T-helper 1 cell treated with Interleukin-12 subunit alpha and Interleukin-12 subunit beta and Interleukin-4 antibody, amounts not matched to agents 30 ng/mL and 1 ng/mL, for 36 hours (primary cell): ENCODE measurements around the gene USP20. TPM values are rescaled to one million over a fixed set of nuclear protein-coding genes. Genes with fewer than 3 reads are reported as not detected.

Source experiments
- intact Hi-C: fragments of 100-400 bp; cut with micrococcal nuclease; formaldehyde crosslinking; loops from one replicate; pipeline ENCODE4 v1.15.1; 2024
- total RNA-seq: library from RNA; stranded (reverse); gene quantifications from 2 replicates; pipeline ENCODE4 v1.2.3, GENCODE V29; 2022

The USP20 gene
- total RNA-seq, 1 donor from 2014 or later = 108 TPM

DNA sequence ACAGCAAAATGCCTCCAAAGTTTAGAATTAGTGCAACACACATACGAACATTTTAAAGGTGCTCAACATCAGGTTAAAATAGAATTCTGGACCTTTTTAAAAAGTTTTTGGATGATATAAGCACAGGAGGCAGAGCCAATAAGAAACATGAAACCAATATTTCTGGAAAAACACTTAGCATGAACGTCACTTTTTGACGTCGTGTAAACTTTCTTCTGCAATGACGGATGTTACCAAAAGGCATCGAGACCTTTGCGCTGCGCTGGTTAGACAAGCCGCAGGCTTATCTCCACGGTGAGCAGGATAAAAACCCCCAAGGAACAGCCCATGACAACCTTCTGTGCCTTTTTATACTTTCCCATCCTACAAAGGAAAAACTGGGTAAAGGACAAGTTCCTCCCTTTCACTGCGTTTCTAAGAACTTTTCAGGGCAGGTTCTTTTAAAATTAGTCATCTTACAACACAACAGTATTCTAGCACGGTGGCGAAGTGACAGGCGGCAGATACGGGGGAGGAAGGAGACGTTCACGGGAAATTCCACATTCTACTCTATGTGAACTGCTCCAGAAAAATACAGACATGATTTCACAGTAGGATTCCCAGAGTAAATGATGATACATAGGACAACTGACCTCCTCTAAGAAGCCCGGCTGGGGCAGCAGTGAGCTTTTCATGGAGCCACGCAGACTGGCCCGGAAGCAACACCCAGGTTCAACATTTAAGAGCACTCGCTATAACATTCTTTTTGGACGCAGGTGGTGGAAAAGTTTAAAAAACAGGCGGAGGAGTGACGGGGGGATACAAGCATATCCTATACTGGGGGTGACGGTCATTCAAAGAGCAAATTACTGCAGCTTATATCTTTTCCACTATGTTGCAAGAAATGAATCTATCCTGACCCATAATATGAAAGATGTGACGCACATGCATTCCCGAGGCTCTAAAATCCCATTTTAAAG, 52.4 kb downstream of the USP20 start:
- intact Hi-C loops = loop anchor here (1.0 to 5.0 kb wide), 7 partner anchors 45 to 475 kb away; no protein-coding TSS in a partner anchor

DNA sequence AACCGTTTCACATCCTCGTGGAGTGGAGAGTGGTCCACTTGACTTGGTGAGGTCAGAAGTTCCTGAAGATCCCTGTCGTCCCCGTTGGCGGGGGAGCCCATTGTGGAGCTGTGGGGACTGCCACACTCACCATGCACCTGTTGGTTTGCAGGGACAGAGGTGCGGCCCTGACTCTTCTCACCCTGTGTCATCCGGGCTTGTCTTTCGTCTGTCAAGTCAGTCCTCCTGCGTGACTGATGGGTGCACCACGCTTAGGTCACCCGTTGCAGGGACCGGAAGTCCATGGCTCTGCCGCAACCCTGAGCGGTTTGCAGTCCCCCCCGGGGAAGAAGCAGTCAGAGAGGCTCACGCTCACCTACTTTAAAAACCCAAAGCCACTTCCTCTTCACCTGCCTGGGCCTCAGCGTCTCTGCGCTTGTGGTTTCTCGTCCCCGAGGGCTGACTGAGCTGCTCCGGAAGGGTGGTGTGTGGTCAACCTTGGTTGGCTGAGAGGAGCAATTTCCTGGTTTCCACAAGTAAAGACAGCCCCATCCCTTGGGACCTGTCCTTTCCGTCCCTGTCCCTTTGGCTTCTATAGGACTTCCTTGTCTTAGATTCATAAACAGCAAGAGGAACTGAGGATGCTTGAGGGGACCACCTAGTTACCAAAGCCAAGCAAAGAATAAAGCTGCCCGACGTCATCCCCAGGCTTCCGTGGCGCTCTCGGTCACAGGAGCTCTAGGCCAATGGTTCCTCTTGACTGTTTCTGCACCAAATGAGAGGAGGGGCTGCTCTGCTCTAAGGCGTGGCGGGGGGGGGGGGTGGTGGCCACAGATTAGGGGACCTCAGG, 53.2 kb downstream of the USP20 start:
- intact Hi-C loops = loop anchor here (1.0 to 5.0 kb wide), 5 partner anchors 44 to 476 kb away; no protein-coding TSS in a partner anchor

DNA sequence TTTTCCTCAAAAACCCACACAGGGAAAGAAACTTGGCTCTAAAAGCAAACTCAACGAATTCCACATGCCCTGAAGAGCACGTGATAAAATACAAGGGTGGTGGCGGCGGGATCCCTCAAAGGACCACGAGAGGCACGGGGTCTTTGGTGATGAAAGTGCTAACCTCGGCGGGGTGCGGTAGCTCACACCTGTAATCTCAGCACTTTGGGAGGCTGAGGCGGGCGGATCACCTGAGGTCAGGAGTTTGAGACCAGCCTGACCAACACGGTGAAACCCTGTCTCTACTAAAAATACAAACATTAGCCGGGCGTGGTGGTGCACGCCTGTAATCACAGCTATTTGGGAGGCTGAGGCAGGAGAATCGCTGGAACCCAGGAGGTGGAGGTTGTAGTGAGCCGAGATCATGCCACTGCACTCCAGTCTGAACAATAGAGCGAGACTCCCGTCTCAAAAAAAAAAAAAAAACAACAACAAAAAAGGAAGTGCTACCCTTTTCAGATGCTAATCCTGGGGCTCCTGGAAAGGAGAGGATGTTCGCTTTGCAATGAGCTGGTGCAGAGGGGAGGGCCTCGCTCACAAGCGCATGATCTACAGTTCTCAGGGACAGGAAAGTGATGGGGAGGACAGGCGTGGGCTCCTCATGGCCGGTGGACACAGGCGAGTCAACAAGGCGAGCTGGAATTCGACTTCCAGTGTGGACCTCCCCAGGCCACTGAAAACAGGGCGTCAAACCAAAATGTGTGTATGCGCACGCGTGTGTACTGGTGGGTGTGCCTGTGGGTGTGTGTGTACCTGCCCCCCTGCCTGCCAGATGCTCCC, 54.1 kb downstream of the USP20 start:
- intact Hi-C loops = loop anchor here (5.0 kb wide), 2 partner anchors 152 to 477 kb away; no protein-coding TSS in a partner anchor

DNA sequence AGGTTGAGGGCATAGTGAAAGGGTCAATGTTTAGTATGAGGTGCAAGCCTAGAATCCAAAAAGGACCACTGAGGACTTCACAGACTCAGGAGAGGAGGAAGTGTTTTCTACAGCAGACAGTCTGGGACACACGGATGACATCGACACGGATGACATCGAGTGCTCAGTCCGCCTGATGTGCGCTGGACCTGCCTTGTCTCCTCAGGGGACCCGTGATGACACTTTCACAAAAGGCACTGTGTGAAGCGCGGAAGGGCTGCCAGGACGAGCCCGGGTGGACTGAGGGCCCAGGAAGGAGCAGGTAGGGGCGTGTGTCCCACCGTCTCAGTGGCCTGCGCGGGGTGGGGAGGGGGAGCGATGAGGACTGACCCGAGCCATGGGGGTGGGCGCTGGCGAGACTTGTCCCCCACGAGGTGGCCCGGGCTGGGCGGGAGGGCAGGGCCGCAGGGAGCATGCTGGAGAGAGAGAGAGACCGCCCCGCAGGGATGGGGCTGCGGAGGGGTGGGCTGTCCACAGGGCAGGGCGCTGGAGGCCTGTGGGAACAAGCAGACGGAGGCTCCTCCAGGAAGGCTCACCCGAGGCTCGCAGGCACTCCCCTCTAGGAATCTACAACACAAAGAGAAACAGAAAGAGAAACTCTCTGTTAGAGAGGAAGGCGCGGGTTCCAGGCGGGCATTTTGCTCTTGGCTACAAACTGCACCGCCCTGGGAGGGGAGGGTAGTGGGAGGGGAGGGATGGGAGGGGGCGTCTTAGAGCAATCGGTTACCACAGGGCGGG, 54.9 kb downstream of the USP20 start:
- intact Hi-C loops = loop anchor here (1.0 to 5.0 kb wide), 5 partner anchors 54 to 478 kb away; partner anchors contain the start of genes C9orf78 and USP20

DNA sequence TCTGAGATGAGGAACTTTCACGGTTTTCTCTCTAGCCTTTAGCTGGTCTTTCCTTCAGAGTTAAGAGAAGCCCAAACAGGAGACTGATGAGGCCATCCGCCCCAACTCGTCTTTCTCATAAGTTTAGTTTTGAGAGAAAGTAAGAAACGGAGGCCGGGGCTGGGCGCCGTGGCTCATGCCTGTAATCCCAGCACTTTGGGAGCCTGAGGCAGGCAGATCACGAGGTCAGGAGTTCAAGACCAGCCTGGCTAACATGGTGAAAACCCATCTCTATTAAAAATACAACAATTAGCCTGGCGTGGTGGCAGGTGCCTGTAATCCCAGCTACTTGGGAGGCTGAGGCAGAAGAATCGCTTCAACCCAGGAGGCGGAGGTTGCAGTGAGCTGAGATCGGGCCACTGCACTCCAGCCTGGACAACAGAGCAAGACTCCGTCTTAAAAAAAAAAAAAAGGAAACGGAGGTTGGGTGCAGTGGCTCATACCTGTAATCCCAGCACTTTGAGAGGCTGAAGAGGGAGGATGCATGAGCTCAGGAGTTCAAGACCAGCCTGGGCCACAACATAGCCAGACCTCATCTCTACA, 55.6 kb downstream of the USP20 start:
- intact Hi-C loops = loop anchor here (1.0 kb wide), 3 partner anchors 53 to 72 kb away; partner anchors contain the start of genes C9orf78 and USP20

DNA sequence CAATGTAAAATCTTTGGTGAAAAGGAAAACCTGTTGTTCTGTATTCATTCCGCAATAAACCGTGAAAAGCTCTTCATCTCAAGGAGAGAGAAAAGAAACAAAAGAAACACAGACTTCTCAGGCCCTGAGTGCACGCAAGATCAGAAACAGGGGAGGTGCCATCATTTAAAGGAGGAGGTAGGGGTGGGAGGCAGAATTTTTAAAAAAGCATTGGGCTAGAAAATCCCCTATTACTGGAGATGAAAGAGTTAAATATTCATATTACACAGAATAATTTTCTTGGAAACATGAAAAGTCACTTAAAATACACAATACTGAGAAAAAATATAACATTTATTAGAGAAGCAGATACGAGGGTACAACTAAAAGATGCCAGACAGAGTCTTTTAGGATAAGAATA, 56.3 kb downstream of the USP20 start:
- intact Hi-C loops = no loop called here

DNA sequence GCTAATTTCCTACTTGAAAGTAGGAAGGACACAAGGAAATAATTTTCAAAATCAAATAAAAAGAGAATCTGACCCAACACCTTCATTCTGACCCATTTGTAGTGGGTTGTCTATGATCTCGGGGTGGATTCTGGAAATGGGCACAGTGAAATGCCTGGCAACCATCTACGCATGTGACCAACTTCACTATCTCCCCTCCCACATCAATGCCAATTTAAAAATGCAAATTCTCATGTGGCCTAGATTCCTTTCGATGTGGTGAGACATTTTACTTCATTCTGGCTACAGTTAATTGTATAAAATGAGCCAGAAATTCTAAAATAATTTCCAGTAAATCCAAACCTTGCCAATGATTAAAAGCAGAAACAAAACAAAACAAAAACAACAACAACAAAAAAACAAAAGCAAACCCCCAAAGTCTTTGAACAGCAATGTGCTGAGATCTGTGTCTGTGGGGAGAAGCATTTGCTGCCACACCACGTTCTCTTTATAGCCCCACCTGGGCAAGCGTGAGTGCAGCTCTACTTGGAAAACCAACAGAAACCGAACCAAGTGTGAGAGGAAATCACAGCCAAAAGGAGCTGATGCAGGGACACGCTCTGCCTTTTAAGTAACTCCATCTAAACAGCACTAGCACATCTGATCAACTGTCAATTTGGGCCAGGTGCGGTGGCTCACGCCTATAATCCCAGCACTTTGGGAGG, 59.0 kb downstream of the USP20 start:
- intact Hi-C loops = no loop called here

DNA sequence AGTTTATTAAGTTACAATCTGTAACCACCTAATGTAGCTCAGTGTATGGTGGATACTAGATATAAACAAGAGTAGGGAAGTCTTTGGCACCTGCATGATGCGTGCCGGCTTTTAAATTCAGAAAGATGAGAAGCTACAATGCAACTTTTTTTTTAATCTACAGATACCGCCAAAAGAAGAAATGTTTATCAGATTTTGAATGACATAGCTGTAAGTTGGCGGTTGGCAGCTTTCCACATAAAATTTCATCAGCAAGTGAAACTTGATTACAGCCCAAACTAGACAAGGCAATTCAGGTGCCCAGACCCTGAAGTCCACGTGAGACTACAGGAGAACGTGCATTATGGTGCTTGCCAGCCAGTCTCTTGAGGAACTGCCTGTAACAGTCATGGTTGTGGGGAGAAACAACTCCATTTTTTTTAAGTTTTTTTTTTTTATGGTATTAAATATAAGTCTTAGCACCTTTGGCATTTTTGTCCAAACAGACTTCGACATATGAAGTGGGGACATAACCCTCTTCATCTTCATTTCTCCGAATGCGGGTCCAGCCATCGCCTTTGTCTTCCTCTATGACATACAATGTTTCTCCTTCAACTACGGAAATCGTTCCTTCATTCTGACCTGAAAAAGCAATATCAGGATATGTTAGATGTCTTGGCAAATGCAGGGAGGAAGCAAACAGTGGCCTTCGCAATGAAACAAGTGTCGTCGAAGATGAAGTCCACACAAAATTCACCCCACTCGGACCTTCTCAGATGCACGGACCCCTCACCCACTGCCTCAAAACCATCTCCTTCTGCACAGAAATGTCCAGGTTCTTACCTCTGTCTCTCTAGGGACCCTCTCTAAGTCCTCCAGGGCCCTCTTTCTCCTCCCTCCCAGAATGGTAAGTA, 60.4 kb downstream of the USP20 start:
- intact Hi-C loops = no loop called here

DNA sequence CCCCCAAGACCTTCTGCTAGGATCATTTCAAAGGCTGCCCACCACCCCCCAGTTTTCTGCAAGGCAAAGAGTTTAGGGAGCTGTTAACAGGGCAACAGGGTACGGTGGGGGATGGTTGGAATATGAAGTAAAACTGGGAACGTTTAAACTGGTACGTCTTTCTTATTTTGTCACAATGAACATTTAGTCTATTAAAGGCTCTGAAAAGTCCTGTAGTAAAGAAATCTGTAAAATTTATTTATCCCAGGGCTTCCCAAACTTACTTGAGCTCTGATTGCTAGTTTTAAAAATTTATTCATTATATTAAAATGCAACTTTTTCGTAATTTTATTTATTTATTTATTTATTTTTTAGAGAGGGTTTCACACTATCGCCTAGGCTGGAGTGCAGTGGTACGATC, 62.0 kb downstream of the USP20 start:
- intact Hi-C loops = no loop called here

DNA sequence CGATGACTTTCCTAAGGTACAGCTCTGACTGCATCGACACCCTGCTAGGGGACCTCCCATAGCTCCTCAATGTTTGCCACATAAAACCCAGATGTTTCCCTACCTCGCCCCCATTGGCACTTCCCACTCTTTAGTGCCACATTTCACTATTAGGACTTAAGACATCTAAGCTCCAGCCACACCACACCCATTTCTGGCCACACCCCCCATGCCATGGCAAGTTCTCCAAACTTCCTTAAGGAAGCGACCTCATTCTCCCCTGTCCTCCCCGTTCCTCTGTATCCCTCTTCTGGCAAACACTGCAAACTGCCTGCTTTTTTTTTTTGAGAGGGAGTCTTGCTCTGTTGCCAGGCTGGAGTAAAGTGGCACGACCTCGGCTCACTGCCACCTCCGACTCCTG, 62.9 kb downstream of the USP20 start:
- intact Hi-C loops = no loop called here

DNA sequence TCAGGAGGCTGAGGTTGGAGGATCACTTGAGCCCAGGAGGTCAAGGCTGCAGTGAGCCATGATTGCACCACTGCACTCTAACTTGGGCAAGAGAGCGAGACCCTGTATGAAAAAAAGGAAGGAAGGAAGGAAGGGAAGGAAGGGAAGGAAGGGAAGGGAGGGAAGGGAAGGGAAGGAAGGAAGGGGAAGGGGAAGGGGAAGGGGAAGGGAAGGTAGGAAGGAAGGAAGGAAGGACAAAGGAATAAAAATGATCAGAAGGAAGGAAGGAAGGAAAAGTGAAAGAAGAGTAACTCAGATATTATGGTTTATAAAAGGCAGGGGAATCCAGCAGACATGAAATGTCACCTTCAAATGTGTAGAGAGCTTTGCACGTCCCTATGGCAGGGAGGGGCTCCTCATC, 64.4 kb downstream of the USP20 start:
- intact Hi-C loops = no loop called here

DNA sequence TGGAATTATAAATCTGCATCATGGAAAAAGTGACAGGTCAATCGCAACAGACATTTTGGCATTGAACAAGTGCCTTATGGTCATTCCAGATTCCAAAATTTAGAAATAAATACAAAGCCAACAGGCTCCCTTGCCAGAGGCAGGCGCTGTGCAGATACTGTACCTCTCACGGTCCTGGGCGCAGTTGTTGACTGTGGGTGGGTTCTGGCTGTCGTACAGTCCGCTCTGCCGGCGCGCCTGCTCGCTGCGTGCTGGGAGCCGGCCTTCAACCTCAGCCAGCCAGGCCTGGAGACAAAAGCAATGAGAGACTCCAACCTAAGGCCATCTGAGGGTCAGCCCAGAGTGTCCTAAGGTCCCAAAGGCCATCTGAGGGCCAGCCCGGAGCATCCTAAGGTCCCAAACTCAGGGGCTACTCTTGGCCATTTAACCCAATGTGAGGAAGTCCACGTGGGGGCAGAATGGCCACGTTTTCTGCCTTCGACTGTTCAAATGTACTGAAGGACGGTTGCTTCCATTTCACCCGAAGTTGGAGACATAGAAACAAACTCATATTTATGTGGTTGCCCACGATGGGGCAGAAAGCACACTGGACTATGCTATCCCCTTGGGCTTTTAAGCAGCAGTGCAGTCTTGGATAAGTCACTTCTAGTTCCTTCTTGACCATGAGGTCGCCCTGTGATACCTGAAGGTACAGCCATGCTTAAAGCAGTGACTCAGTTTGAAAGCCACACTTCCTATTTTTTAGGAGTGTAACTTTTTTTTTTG, 65.2 kb downstream of the USP20 start:
- intact Hi-C loops = no loop called here

DNA sequence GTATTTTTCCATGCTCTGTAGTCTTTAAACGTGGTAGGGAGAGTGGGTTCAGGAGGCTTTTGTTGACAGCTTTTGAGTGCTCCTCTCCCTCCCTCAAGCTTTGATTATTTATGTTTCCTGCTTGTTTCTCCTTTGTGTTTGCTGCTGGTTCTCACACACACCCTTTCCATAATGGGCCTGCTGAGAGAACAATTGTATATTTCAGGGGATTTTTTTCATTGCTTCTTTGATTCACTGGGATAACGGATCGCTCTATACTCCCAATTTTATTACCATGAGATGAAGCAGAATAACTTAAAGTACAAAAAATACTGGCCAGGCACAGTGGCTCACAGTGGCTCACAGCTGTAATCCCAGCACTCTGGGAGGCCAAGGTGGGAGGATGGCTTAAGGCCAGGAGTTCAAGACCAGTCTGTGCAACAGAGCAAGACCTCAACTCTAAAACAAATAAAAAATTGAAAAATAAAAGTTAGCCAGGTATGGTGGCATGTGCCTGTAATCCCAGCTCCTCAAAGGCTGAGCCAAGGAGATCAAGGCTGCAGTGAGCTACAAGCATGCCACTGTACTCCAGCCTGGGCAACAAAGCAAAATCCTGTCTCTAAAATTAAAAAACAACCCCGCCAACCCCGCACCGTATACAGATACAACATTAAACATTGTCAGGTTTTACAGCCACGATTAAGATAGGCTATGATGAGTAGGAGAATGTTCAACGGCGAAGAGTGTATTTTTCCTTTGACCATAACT, 66.9 kb downstream of the USP20 start:
- intact Hi-C loops = no loop called here

DNA sequence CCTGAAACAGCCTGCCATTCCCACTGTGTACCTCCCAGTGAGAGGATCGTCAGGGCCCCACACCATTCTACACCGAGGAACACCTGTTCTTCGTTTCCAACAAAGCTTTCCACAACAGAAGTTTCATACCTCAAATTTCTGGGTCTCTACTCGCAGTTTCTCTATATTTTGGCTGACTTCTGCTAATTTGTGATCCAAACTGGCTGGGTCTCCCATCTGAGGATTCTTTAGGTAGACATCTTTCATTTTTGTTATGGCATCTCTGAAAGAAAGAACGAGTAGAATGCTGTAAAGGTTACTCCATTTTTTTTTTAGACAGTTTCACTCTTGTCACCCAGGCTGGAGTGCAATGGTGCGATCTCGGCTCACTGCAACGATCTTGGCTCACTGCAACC, 67.5 kb downstream of the USP20 start:
- intact Hi-C loops = no loop called here

DNA sequence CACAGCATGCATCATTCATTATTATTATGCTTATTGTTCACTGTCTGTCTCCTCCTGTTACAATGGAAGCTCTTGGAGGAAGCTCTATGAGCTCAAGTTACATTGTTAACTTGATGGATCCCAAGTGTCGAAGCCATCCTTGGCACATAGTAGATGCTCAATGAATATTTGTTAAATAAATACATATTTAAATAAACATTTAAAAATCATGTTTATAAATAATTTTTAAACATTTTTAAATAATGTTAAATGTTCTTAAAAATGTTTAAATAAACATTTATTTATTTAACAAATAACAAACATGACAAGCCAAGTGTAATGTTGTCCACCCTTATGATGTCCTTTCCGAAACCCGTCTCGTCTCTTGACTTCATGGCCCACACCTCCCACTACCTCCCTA, 69.5 kb downstream of the USP20 start:
- intact Hi-C loops = no loop called here

DNA sequence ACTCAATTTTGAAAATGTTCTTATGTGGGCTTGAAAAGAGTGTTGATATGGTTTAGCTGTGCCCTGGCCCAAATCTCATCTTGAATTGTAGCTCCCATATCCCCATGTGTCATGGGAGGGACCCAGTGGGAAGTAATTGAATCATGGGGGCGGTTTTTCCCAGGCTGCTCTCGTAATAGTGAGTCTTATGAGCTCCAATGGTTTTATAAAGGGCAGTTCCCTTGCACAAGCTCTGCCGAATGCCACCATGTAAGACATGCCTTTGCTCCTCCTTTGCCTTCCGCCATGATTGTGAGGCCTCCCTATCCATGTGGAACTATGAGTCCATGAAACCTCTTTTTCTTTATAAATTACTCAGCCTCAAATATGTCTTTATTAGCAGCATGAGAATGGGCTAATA, 71.0 kb downstream of the USP20 start:
- intact Hi-C loops = no loop called here

DNA sequence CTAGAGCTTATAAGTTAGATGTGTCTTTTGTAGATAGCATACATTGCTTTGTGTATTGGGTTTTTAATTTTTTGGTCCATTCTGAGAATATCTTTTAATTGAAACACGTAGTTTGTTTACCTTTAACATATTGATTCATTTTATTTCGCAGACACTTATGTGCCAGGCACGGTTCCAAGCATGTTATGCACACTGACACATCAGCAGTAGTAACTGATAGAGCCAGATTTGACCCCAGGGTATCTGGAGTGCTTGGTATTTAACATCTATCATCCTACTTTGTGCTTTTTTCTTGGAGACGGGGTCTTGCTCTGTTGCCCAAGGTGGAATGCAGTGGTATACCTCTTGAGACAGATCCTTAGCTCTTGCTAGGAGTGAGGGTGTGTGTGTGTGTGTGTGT, 71.9 kb downstream of the USP20 start:
- intact Hi-C loops = no loop called here
